ENCODE data around the gene PRR7.

DNA sequence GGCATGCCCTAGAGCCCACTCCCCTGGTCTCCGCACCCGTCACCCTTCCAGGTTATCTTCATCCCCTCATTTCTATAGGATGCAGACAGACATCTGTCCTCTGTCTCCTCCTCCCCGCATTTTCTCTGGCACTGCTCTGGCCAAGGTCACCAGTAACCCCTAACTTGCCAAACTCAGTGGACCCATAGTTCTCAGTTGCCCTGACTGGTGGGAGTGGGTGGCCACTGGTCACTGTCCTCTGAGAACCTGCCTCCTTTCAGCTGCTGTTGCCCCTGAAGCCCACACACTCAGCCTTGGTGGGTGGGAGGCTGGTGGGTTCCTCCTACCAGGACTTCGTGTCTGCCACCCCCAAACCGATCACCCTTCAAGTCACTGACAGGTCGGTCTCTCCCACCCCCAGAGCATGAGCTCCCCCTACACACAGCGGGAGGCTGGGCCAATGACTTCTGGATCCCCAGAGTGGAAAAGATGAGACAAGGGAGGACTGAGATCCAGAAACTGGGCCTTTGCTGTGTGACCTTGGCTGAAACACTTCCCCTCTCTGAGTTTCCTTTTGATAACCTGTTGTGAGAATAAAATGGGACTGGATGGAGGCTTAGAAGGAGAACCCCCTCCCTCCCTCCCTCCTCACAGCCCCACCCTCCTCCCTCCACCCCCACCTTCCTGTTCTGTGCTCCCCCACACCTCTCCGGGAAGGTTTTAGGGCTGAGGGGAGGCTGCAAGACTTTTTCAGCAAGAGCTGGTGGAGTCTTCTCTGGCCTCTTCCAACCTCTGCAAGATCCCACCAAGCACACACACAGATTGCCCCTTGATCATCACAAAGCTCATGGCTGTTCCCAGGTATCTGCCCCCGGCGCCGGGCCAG lies 29.2 kb downstream of the PRR7 start:
- TF ChIP-seq, protein P1, sequence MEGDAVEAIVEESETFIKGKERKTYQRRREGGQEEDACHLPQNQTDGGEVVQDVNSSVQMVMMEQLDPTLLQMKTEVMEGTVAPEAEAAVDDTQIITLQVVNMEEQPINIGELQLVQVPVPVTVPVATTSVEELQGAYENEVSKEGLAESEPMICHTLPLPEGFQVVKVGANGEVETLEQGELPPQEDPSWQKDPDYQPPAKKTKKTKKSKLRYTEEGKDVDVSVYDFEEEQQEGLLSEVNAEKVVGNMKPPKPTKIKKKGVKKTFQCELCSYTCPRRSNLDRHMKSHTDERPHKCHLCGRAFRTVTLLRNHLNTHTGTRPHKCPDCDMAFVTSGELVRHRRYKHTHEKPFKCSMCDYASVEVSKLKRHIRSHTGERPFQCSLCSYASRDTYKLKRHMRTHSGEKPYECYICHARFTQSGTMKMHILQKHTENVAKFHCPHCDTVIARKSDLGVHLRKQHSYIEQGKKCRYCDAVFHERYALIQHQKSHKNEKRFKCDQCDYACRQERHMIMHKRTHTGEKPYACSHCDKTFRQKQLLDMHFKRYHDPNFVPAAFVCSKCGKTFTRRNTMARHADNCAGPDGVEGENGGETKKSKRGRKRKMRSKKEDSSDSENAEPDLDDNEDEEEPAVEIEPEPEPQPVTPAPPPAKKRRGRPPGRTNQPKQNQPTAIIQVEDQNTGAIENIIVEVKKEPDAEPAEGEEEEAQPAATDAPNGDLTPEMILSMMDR (IDR thresholded peaks at IDR 0.05; ENCODE audit: poor library complexity): no peak
- no peak for TF ChIP-seq EZH2phosphoT487 (IDR thresholded peaks at IDR 0.05; ENCODE audit: low read depth, severe bottlenecking, unreplicated experiment)

All from hepatocyte (in vitro differentiated cells).